K562 (cell line): ENCODE measurements around the gene CCDC88C. TPM values are rescaled to one million over a fixed set of nuclear protein-coding genes. Genes with fewer than 3 reads are reported as not detected.

ENCODE experiments used
- ATF1 ChIP-seq, 2 experiments: fragments of 450-650 bp in 1 of 2; IDR thresholded peaks; 2 replicates each; pipeline ENCODE4 v1.6.1; 2016; ENCODE audit warnings: missing compliant biosample characterization in 1 of 2, missing genetic modification characterization in 1 of 2
- FOXA1 ChIP-seq: fragments of 450-650 bp; IDR thresholded peaks from 2 replicates; pipeline ENCODE4 v1.6.1; 2016; ENCODE audit warnings: mild to moderate bottlenecking, borderline replicate concordance
- FOXJ3 ChIP-seq: sonication (generic); formaldehyde crosslinking; IDR thresholded peaks from 2 replicates; pipeline ENCODE4 v1.4.0; 2020; ENCODE audit warnings: mild to moderate bottlenecking, missing genetic modification reagents
- MTA1 ChIP-seq: fragments of 450-650 bp; IDR thresholded peaks from 2 replicates; pipeline ENCODE4 v1.6.1; 2017; ENCODE audit warnings: borderline replicate concordance
- TAF15 ChIP-seq: fragments of 200-400 bp; formaldehyde crosslinking; IDR thresholded peaks from 2 replicates; pipeline ENCODE4 v1.6.1; 2017; ENCODE audit warnings: mild to moderate bottlenecking, low read depth, low read length, moderate library complexity
- ZNF12 ChIP-seq: sonication (generic); formaldehyde crosslinking; IDR thresholded peaks from 2 replicates; pipeline ENCODE4 v1.4.0; 2020; ENCODE audit warnings: mild to moderate bottlenecking, missing genetic modification reagents
- ZNF583 ChIP-seq: fragments of 250-450 bp; sonication (Bioruptor Pico); IDR thresholded peaks from 2 replicates; pipeline ENCODE4 v1.4.0; 2020
- polyA plus RNA-seq, 8 experiments: library from polyadenylated mRNA; depleted of rRNA in 4 of 8; stranded (reverse) in 5 of 8; unstranded in 3 of 8; fragments of >200 nt; fragmentation: Nextera tagmentation in 2 of 8; fragmentation: Illumina TruSeq in 1 of 8; extraction: Ambion mirVana in 2 of 8; extraction: Trizol in 1 of 8; gene quantifications; 2 replicates each; pipeline versions ENCODE4 v1.2.1 to v1.2.3, GENCODE V29; 2011 to 2014; ENCODE audit warnings: inconsistent platforms in 1 of 8, missing spikeins in 1 of 8
- total RNA-seq, 7 experiments: library from RNA; depleted of rRNA in 6 of 7; stranded (reverse); fragments of >200 nt in 6 of 7; fragmentation: Illumina TruSeq in 2 of 7; extraction: Trizol in 2 of 7; gene quantifications; 2 replicates each; pipeline versions ENCODE4 v1.2.1 to v1.2.3, GENCODE V29; 2011 to 2021; ENCODE audit warnings: low replicate concordance in 1 of 7
- TF ChIP-seq, protein P1 (sequence below), 3 experiments: fragments of 200-800 bp in 1 of 3; fragments of 250-450 bp in 1 of 3; fragments of 450-650 bp in 1 of 3; sonication (Bioruptor Pico) in 1 of 3; sonication (Bioruptor generic) in 1 of 3; formaldehyde crosslinking in 1 of 3; IDR thresholded peaks; 2 replicates each; pipeline versions ENCODE4 v1.6.1 to v1.8.0; 2016 to 2022; ENCODE audit warnings: mild to moderate bottlenecking in 2 of 3, missing genetic modification characterization in 2 of 3, missing compliant biosample characterization in 1 of 3, moderate library complexity in 1 of 3
- TF ChIP-seq, protein P2 (sequence below): fragments of 150-350 bp; IDR thresholded peaks from 2 replicates; pipeline ENCODE4 v1.6.1; 2014; ENCODE audit warnings: low read depth, mild to moderate bottlenecking, low read length, borderline replicate concordance

The CCDC88C gene
- total and polyA plus RNA-seq, 9 of the 15 experiments (the other 6 are each of a cell fraction or from before 2014, with no cell fraction given) = 0.62 to 22.5 (median 10.7) TPM

GRCh38 chr14:91288876-91289275 lies 128.7 kb downstream of the CCDC88C start (continued):
- TF ChIP-seq, protein P1, sequence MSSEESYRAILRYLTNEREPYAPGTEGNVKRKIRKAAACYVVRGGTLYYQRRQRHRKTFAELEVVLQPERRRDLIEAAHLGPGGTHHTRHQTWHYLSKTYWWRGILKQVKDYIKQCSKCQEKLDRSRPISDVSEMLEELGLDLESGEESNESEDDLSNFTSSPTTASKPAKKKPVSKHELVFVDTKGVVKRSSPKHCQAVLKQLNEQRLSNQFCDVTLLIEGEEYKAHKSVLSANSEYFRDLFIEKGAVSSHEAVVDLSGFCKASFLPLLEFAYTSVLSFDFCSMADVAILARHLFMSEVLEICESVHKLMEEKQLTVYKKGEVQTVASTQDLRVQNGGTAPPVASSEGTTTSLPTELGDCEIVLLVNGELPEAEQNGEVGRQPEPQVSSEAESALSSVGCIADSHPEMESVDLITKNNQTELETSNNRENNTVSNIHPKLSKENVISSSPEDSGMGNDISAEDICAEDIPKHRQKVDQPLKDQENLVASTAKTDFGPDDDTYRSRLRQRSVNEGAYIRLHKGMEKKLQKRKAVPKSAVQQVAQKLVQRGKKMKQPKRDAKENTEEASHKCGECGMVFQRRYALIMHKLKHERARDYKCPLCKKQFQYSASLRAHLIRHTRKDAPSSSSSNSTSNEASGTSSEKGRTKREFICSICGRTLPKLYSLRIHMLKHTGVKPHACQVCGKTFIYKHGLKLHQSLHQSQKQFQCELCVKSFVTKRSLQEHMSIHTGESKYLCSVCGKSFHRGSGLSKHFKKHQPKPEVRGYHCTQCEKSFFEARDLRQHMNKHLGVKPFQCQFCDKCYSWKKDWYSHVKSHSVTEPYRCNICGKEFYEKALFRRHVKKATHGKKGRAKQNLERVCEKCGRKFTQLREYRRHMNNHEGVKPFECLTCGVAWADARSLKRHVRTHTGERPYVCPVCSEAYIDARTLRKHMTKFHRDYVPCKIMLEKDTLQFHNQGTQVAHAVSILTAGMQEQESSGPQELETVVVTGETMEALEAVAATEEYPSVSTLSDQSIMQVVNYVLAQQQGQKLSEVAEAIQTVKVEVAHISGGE (CRISPR knock-in tag; IDR thresholded peaks at IDR 0.05) = no peak
- TF ChIP-seq FOXA1 (no peak), ZNF12 (no peak), ZNF583 (CRISPR knock-in tag) (no peak), MTA1 (no peak), TAF15 (no peak), FOXJ3 (CRISPR knock-in tag) (no peak), ATF1 (CRISPR knock-in tag; IDR thresholded peaks at IDR 0.05) (no peak), ATF1 (tag; IDR thresholded peaks at IDR 0.05) (no peak)
- TF ChIP-seq, protein P2, sequence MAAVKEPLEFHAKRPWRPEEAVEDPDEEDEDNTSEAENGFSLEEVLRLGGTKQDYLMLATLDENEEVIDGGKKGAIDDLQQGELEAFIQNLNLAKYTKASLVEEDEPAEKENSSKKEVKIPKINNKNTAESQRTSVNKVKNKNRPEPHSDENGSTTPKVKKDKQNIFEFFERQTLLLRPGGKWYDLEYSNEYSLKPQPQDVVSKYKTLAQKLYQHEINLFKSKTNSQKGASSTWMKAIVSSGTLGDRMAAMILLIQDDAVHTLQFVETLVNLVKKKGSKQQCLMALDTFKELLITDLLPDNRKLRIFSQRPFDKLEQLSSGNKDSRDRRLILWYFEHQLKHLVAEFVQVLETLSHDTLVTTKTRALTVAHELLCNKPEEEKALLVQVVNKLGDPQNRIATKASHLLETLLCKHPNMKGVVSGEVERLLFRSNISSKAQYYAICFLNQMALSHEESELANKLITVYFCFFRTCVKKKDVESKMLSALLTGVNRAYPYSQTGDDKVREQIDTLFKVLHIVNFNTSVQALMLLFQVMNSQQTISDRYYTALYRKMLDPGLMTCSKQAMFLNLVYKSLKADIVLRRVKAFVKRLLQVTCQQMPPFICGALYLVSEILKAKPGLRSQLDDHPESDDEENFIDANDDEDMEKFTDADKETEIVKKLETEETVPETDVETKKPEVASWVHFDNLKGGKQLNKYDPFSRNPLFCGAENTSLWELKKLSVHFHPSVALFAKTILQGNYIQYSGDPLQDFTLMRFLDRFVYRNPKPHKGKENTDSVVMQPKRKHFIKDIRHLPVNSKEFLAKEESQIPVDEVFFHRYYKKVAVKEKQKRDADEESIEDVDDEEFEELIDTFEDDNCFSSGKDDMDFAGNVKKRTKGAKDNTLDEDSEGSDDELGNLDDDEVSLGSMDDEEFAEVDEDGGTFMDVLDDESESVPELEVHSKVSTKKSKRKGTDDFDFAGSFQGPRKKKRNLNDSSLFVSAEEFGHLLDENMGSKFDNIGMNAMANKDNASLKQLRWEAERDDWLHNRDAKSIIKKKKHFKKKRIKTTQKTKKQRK = no peak
